Cardiac muscle cell (in vitro differentiated cells and primary cell): Measurements from ENCODE around the gene TAMM41. TPM values are rescaled to one million over a fixed set of nuclear protein-coding genes. Genes with fewer than 3 reads are reported as not detected.

Experiments
- DNase-seq, 2 donors: peaks; one replicate each; pipeline versions ENCODE4 v3.0.0 to v3.0.0-alpha.2; 2010 to 2017; ENCODE audit warnings: low read depth in 1 of 2, low spot score in 1 of 2
- H3K27ac ChIP-seq: fragments of 200-600 bp; sonication (generic); 2 replicates; pipeline ENCODE4 v1.5.1; 2016
- H3K27me3 ChIP-seq: fragments of 200-600 bp; sonication (generic); 2 replicates; pipeline ENCODE4 v1.6.0; 2016; ENCODE audit warnings: control low read depth
- H3K36me3 ChIP-seq: fragments of 200-600 bp; sonication (generic); 2 replicates; pipeline ENCODE4 v1.5.1; 2016; ENCODE audit warnings: control low read depth
- H3K4me1 ChIP-seq: fragments of 200-600 bp; sonication (generic); 2 replicates; pipeline ENCODE4 v1.8.1; 2017; ENCODE audit warnings: low read depth, mild to moderate bottlenecking, mixed run types
- H3K4me3 ChIP-seq: fragments of 200-600 bp; sonication (generic); 2 replicates; pipeline ENCODE4 v1.5.1; 2016; ENCODE audit warnings: mild to moderate bottlenecking
- H3K9me3 ChIP-seq: fragments of 200-600 bp; sonication (generic); 2 replicates; pipeline ENCODE4 v1.5.1; 2017; ENCODE audit warnings: low read depth, mild to moderate bottlenecking, control low read depth
- CTCF ChIP-seq: IDR thresholded peaks from 2 replicates; pipeline ENCODE4 v1.5.1; 2012; ENCODE audit warnings: low read depth, mild to moderate bottlenecking, low read length
- polyA plus RNA-seq: library from polyadenylated mRNA; unstranded; fragments of >200 nt; fragmentation: Nextera tagmentation; extraction: Ambion mirVana; gene quantifications from 2 replicates; pipeline ENCODE4 v1.2.1, GENCODE V29; 2016
- total RNA-seq: library from RNA; depleted of rRNA; stranded (reverse); fragments of >200 nt; gene quantifications from 2 replicates; pipeline ENCODE4 v1.2.3, GENCODE V29; 2016

TAMM41 gene
- total and polyA plus RNA-seq, 2 experiments from 2014 or later = 17.4 to 31.4 TPM

DNA sequence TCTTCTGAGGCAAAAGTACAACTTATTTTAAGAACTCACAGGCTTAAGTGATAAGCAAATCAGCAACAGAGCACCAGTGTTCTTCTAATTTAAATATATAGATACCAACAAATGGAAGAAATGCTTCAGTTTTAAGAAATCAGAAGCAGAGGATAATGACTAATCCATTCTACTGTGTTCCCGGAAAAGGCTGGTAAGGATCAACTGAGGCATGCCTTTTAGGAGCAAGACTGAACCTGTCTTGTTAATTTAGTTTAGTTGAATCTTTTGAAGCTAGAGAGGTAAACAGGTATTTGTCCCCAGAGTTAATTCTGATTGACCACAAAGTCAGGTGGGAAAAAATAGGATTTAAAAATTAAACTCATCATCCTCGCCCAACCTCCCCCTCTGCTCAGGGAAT, 51.8 kb downstream of the TAMM41 start:
- Histone ChIP-seq H3K36me3 (no peaks in the 10 kb centered on the region), H3K27me3 (no peaks in the 10 kb centered on the region), H3K9me3 (no peaks in the 10 kb centered on the region), H3K27ac (no peak overlapping the region), H3K4me1 (no peaks in the 10 kb centered on the region), H3K4me3 (no peak overlapping the region)
- TF ChIP-seq CTCF = no peak
- DNase-seq = no peak

DNA sequence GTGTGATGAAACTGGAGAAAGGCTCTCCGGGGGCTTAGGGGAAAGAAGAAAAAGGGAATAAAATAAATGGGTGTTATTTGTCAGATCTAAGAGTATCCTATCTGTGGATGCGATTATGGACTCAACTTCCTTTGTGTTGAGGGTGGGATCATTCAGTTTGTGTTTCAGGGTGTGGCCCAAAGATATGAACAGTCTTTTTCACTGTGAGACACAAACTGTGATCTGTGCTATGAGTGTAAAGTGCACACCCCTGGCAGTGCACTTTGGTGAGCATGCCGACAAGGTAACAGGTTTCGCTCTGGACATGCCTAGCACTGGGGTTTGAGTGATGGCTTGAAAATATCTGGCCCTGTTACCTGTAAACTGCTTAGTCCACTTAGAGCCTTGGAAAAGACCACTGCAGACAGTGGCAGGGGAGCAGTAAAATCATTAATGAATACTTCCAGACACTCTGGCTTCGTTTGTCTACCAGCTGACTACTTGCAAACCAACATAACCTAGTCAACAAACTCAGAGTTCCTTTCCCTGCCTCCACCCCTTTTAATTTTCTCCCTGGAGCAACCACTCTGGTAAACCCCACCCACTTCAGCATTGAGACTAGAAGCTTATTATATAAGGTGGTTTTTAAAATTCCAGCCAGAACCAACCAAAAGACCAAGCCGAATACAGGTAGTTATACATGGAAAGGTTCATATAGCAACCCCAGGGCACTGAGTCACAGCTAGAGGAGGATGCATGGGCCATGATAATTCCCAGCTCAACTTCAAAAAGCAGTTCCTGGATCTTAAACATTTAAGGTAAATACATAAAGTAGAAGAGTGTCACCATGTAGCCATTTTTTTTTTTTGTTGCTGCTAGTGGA, 55.1 kb downstream of the TAMM41 start:
- Histone ChIP-seq H3K27me3 (no peaks in the 10 kb centered on the region), H3K9me3 (no peaks in the 10 kb centered on the region), H3K4me3 (no peak overlapping the region), H3K4me1 (no peaks in the 10 kb centered on the region), H3K27ac (no peak overlapping the region), H3K36me3 (peaks cover 8% of the 10 kb centered on the region)
- no peak for DNase-seq
- TF ChIP-seq CTCF = no peak

GRCh38 chr3:11789412-11789811, 57.3 kb downstream of the TAMM41 start:
- H3K27ac ChIP-seq = no peak overlapping the region
- H3K36me3 ChIP-seq = peaks cover 8% of the 10 kb centered on the region
- no peak for TF ChIP-seq CTCF
- no peaks in the 10 kb centered on the region for H3K27me3 ChIP-seq
- no peaks in the 10 kb centered on the region for H3K9me3 ChIP-seq
- H3K4me1 ChIP-seq = no peaks in the 10 kb centered on the region
- no peak for DNase-seq
- no peak overlapping the region for H3K4me3 ChIP-seq

GRCh38 chr3:11784971-11785377, 61.7 kb downstream of the TAMM41 start:
- no peaks in the 10 kb centered on the region for H3K4me1 ChIP-seq
- TF ChIP-seq CTCF = no peak
- H3K4me3 ChIP-seq = no peak overlapping the region
- no peaks in the 10 kb centered on the region for H3K9me3 ChIP-seq
- no peaks in the 10 kb centered on the region for H3K27me3 ChIP-seq
- H3K36me3 ChIP-seq = peaks cover 8% of the 10 kb centered on the region
- no peak for DNase-seq
- no peak overlapping the region for H3K27ac ChIP-seq

DNA sequence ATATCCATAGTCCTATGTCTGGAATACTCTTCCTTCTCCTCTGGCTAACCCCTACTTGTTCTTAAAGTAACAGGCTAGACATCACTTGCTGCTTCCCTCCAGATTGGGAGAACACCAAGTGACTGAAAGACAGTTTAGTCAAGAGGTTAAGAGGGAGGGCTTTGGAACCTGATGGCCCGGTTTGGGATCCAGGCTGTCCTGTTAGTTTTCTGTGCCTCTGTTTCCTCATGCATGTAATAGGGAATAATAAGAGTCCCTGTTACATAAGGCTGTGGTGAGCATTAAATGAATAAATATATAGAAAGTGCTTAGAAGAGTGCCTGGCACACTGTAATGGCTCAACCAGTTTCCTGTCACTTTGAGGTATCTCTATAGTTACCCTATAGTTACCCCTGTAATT, 66.3 kb downstream of the TAMM41 start:
- Histone ChIP-seq H3K4me3 (no peak overlapping the region), H3K36me3 (no peaks in the 10 kb centered on the region), H3K27me3 (no peaks in the 10 kb centered on the region), H3K9me3 (no peaks in the 10 kb centered on the region), H3K27ac (no peak overlapping the region), H3K4me1 (no peaks in the 10 kb centered on the region)
- TF ChIP-seq CTCF = no peak
- no peak for DNase-seq
